Stimulated activated CD8-positive, alpha-beta memory T cell treated with anti-CD3 and anti-CD28 coated beads, Interleukin-7, amount 100 ng/mL, for 48 hours (primary cell): Measurements from ENCODE around the gene CARNS1.

ENCODE experiments used
- DNase-seq, 2 donors: peaks; one replicate each; pipeline ENCODE4 v3.0.0-alpha.2; 2020; ENCODE audit warnings: low read depth in 1 of 2; ENCODE audit errors: extremely low read depth in 1 of 2

The CARNS1 gene, protein sequence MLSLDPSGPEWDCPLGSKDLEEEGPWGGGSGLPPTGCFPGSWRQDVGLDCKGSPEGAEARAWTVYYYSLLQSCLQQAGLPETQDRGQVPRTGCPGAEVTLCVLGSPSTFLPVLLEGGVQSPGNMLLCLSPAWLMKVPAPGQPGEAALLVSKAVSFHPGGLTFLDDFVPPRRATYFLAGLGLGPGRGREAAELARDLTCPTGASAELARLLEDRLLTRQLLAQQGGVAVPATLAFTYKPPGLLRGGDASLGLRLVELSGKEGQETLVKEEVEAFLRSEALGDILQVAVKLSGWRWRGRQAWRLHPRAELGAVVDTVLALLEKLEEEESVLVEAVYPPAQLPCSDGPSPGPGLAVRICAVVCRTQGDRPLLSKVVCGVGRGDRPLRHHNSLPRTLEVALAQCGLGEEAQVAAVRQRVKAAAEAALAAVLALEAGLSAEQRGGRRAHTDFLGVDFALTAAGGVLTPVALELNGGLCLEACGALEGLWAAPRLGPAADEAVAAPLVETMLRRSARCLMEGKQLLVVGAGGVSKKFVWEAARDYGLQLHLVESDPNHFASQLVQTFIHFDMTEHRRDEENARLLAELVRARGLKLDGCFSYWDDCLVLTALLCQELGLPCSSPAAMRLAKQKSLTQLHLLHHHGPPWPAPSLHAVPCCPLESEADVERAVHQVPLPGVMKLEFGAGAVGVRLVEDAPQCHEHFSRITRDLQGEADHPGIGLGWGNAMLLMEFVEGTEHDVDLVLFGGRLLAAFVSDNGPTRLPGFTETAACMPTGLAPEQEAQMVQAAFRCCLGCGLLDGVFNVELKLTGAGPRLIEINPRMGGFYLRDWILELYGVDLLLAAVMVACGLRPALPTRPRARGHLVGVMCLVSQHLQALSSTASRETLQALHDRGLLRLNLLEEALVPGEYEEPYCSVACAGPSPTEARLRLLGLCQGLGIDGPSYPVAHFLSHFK

GRCh38 chr11:67415501-67416304, at the start of gene CARNS1:
Gene CARNS1, plus strand, starts transcription at chr11:67415678. Its CDS starts 522 bp downstream, at chr11:67416200.
- no peak for DNase-seq

GRCh38 chr11:67365736-67366444, 49.6 kb upstream of the CARNS1 start:
- no peak for DNase-seq

- DNase-seq, result no peak
Observed at GRCh38 chr11:67366546-67366945, 48.9 kb upstream of the CARNS1 start.

- no peak for DNase-seq
Observed at GRCh38 chr11:67366961-67367760, 48.3 kb upstream of the CARNS1 start.

DNA sequence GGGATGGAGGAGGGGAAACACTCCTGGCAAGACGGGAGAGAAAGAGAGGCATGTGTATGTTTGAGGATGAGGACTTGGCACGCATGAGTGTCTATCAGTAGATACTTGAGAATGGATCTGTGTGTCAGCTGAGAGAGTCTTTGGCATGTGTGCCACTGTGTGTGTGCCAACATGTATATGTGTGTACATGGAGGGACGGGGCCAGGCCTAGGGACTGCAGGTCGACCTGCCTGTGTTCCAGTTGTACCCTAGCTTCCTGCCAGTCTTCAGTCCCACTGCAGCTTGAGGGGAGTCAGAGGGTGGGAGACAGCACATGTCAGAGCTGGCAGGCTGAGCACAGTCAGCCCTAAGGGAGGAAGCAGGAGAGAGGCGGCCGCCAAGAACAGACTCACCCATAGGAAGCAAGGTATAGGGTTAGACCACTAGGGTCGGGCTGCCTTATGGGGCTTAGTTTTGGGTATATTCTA, 47.7 kb upstream of the CARNS1 start:
- no peak for DNase-seq

GRCh38 chr11:67368621-67369020, 46.9 kb upstream of the CARNS1 start:
- DNase-seq, result no peak

- DNase-seq, result no peak
Observed at GRCh38 chr11:67369275-67369674, 46.2 kb upstream of the CARNS1 start.

- no peak for DNase-seq
Observed at GRCh38 chr11:67369801-67370284, 45.6 kb upstream of the CARNS1 start.

DNA sequence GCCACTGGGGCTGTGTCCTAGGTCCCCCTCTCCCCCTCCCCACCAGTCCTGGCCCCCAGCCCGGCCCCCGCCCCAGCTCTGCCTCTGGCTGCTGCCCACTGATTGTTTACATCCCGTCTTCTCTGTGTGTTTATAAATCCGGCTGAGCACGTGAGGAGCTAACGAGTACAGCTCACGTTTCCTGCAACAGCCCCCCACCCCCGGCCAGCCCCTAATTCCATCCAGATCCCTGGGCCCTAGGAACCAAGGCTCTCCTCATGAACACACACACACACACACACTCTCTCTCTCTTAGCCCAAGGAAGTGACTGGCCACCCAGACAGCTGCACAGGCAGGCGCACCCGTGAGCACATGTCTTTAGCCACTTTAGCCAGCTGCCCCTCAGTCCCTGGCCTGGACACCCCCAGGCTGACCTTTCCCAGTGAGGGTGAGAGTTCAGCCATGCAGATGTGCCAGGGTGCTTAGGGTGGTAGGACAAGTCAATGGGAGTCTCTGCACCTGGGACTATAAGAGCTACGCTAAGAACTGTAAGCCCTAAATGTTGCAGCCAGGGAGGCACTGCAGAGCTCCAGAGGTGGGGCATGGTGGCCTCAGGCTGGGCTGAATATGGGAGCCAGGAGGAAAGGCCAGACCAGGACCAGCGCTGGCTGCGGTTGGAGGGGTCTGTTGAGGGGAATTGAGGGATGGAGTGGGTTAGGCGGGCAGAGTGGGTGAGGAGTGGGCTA, 45.0 kb upstream of the CARNS1 start:
- DNase-seq, result no peak

- no peak for DNase-seq
Observed at GRCh38 chr11:67371189-67371910, 44.1 kb upstream of the CARNS1 start.

DNA sequence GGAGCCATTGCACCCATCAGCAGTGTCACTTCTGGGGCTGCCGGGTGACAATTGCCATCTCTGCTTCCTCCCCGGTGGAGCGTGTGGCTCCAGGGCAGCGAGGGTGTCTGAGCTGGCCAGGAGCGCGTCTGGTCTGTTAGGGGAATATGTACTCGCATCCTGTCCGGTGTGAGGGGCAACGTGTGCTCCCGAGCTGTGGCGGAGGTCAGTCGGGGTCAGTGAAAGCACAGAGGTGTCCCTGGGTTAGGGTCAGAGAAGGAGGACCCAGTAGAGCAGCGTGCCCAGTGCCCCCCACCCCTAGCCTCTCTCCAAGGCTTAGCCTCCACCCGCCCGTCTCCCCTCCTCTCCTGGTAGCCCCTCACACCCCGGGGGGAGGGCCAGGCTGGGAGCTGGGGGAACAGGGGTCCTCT, 43.6 kb upstream of the CARNS1 start:
- no peak for DNase-seq

GRCh38 chr11:67372321-67372992, 43.0 kb upstream of the CARNS1 start:
- DNase-seq, result no peak

GRCh38 chr11:67372993-67373647, 42.4 kb upstream of the CARNS1 start, which contains the start of gene CLCF1:
Gene CLCF1, minus strand, starts transcription at chr11:67373598. Its CDS starts 59 bp downstream, at chr11:67373539.
- no peak for DNase-seq

DNA sequence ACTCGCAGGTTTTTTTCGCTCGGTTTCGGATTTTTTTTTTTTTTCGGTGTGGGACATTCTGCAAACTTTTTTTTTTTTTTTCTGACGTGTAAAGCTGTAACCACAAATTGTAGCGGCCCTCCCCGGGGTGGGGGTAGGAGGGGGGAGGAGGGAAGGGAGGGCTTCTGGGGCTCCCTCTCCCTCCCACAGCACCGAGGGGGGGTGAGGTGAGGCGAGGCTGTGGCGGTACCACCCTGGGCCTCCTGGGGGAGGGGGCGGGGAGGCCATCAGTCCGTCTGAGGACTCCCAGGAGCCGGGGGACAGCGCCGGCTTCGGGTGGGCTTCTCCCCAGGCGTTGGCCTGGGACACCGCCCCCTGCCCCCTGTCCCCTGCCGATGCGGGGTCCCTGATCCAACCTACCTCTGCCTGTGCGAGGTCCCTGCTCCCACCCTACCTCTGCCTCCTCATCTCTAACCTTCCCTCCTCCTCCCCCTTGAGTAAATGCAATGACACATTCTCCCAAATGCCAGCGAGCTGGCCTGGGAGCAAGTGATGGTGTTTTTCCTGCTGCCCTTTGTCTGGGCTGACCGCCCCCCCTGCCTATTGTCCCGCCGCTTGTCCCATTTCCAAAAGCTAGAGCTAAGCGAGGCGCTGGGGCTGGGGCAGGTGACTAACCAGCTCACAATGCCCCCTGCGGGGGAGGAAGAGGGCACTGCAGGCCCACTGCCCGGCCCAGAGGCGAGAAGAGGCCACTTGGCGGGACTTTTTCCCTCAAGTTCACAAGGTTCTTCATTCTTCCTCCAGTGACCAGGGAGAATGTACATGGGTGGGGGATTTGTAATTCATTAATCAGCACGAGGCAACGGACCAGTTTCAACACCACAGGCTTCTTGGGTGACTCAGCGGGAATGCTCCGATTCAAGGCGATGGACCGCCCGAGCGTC, 41.6 kb upstream of the CARNS1 start:
- DNase-seq, result peak in 1 of 2 donors; percentile 37

- no peak for DNase-seq
Observed at GRCh38 chr11:67374571-67375281, 40.8 kb upstream of the CARNS1 start.
